ENCODE measurements around the gene TGFB3.
"Not testable (repeated sequence)": the region's sequence is repeated elsewhere in the genome, so short reads cannot be mapped to it uniquely, and the experiment has no call there.

The TGFB3 gene

GRCh38 chr14:75981426-75982265 is at the start of gene TGFB3:
Gene TGFB3, minus strand, starts transcription at chr14:75981995. Its CDS starts 1,102 bp downstream, at chr14:75980893.
- peak; percentile 94 for DNase-seq

- no peak for DNase-seq
Observed at GRCh38 chr14:76024211-76024907, 42.6 kb upstream of the TGFB3 start.

- DNase-seq: no peak
Observed at GRCh38 chr14:76023757-76024156, 42.0 kb upstream of the TGFB3 start.

GRCh38 chr14:76022991-76023390 is 41.2 kb upstream of the TGFB3 start:
- DNase-seq: no peak

- no peak for DNase-seq
Observed at GRCh38 chr14:76019676-76020075, 37.9 kb upstream of the TGFB3 start.

GRCh38 chr14:76015668-76016067 is 33.9 kb upstream of the TGFB3 start:
- no peak for DNase-seq

GRCh38 chr14:76015191-76015590 is 33.4 kb upstream of the TGFB3 start:
- no peak for DNase-seq

- no peak for DNase-seq
Observed at GRCh38 chr14:76012354-76012753, 30.6 kb upstream of the TGFB3 start.

- no peak for DNase-seq
Observed at GRCh38 chr14:76011930-76012329, 30.1 kb upstream of the TGFB3 start.

- not testable (repeated sequence) for DNase-seq
Observed at GRCh38 chr14:76009627-76010026, 27.8 kb upstream of the TGFB3 start.

- no peak for DNase-seq
Observed at GRCh38 chr14:76007852-76008251, 26.1 kb upstream of the TGFB3 start.

GRCh38 chr14:76007379-76007778 is 25.6 kb upstream of the TGFB3 start:
- no peak for DNase-seq

- DNase-seq: no peak
Observed at GRCh38 chr14:76006253-76006652, 24.5 kb upstream of the TGFB3 start.

GRCh38 chr14:76002383-76002782 is 20.6 kb upstream of the TGFB3 start:
- no peak for DNase-seq

- DNase-seq: no peak
Observed at GRCh38 chr14:75999511-76000190, 17.9 kb upstream of the TGFB3 start.

GRCh38 chr14:75996488-75996887 is 14.7 kb upstream of the TGFB3 start:
- no peak for DNase-seq

GRCh38 chr14:75995372-75996041 is 13.7 kb upstream of the TGFB3 start:
- DNase-seq: no peak

- DNase-seq: no peak
Observed at GRCh38 chr14:75993567-75994041, 11.8 kb upstream of the TGFB3 start.

GRCh38 chr14:75991753-75992152 is 10.0 kb upstream of the TGFB3 start:
- no peak for DNase-seq

- no peak for DNase-seq
Observed at GRCh38 chr14:75990297-75990696, 8.5 kb upstream of the TGFB3 start.

GRCh38 chr14:75989134-75989533 is 7.3 kb upstream of the TGFB3 start:
- no peak for DNase-seq

GRCh38 chr14:75987201-75987970 is 5.6 kb upstream of the TGFB3 start:
- no peak for DNase-seq

All from NCI-H1694 treated with DMSO at 0.1 percent for 48 hours (cell line).